GM19240 (cell line): ENCODE data around the gene DENND1A.
A peak's percentile ranks its signal among the peaks of the same experiment; 100 is the strongest.
"Not testable (repeated sequence)": the region's sequence is repeated elsewhere in the genome, so short reads cannot be mapped to it uniquely, and the experiment has no call there.

Experiments used
- DNase-seq: peaks from one replicate; pipeline ENCODE4 v3.0.0; 2011; ENCODE audit warnings: low spot score; ENCODE audit not compliant: insufficient read length

Gene DENND1A

DNA sequence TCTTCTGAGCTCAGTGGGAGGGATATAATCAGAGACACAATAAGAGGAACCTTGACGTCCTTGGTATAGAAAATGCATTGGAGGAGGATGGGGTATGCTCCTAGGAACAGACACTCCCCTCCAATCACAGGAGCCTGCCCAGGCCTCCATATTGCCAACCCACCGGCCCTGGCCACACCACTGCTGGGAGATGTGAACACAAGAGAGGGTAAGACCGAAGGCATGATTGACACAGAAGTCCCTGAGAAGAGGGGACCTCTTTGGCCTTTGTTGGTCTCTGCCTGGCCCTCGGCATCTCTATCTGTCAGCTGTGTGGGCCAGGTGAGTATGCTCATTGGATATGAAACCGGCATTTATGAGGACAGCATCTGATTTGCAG lies 511.9 kb downstream of the DENND1A start:
- DNase-seq, result no peak

- DNase-seq, result no peak
Observed at GRCh38 chr9:123417289-123418051, 512.5 kb downstream of the DENND1A start.

GRCh38 chr9:123416176-123416575 lies 513.8 kb downstream of the DENND1A start:
- DNase-seq, result no peak

DNA sequence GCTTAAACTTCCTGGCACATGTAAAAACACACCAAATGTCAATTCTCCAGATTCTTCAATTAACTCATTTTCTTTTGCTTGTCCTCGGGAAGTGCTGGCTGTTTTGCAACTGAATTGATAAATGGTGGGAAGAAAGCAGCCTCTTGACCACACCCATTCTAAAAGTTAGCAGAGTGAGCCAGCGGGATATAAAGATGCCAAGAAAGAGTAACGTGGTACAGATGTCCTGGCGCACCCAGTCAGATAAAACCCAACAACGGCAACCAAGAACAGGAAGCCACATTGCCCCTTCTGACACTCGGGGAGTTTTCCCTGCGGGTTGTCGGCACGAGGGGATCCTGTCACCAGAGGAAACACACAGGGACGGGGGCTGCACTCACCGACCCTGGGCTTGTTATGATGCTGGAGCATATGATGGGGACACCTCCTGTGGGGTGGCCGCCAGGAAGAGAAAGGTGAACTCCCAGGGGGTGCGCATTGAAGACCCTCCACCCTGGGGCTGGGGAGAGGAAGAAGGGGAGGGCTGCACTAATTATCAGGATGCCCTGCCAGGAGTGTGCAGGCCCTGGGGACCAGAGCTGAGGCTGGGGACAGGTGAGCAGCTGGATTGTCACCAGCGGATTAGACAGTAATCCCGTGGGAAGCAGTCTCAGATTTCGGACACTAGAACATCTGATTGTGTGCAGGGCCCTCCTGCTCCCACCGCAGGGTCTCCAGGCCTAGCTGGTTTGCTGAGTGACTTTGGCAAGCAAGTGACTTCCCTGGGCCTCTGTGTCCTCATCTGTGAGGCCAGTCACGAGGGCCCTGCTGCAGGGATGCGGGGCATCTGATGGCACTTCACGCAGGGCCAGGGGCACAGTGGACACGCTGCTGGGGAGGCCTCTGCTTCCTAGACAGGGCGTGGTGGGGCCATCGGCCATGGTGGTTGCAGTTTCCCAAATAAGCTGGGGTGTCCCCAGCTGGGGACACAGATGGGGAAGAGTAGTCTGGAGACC lies 514.7 kb downstream of the DENND1A start:
- DNase-seq, result no peak

DNA sequence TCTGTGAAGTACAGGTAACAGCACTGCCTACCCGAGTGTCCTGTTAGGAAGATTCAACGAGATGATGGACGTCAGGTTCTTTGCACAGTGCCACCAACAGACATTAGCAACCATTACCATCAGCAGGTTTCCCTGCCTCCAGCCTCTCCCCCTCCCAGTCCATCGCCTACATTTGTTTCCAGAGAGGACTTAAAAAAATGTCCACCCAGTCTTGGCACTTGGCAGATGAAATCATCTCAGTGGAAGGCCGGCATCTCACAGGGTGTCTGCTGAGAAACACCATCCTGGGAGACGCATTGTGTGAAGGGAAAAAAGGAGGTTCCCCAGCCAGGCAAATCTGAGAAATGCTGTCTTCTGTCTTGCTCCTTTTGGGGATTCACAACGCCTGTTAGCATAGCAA lies 515.7 kb downstream of the DENND1A start:
- DNase-seq, result no peak

DNA sequence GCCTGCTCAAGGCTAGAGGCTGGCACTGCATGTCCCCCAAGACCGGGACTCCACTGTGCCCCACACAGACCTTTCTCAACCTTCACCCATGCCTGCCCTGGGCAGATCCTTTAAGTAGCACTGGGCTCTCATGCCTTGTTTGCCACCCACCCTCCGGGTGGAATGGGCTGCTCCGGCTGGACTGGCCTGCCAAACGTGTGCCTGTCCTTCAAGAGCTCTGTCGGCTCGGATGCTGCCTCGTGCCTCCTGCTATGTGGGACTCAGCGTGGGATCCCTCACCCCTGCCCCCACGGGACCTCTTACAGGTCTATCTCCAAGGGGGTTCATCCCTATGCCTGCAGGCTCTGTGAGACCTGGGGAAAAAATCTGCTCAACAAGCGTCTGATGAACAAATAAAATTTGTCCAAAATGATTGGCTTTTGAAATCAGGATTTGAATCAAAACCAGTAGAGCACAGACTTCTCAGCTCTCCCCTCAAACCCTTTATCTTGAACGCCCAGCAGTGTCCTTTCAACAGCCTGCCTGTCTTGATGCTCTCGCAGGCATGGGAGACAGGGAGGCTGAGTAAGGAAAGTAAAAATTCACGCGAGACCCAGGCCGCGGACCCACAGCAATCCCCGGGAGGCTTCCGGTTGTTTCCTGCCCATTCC lies 517.6 kb downstream of the DENND1A start:
- DNase-seq, result no peak

DNA sequence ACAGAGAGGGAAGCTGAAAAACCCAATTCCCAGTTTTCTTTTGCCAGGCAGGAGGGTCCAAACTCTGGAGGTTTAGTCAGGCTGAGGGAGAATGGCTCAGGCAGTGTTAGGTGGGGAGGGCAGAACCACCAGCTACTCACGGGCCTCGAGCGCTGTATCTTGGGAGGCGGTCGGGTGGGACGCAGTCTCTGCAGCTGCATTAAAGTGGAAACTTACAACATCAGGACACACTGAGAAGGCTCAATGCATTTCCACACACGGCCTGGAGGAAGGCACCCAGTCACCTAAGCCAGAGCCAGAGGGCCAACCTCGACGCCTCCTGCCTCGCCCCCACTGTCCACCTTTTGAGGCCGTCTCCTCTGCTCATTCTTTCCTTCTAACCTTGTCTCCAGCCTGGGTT lies 518.3 kb downstream of the DENND1A start:
- DNase-seq, result no peak

- DNase-seq, result no peak
Observed at GRCh38 chr9:123411191-123411590, 518.7 kb downstream of the DENND1A start.

GRCh38 chr9:123410281-123410910 lies 519.5 kb downstream of the DENND1A start:
- DNase-seq, result no peak

DNA sequence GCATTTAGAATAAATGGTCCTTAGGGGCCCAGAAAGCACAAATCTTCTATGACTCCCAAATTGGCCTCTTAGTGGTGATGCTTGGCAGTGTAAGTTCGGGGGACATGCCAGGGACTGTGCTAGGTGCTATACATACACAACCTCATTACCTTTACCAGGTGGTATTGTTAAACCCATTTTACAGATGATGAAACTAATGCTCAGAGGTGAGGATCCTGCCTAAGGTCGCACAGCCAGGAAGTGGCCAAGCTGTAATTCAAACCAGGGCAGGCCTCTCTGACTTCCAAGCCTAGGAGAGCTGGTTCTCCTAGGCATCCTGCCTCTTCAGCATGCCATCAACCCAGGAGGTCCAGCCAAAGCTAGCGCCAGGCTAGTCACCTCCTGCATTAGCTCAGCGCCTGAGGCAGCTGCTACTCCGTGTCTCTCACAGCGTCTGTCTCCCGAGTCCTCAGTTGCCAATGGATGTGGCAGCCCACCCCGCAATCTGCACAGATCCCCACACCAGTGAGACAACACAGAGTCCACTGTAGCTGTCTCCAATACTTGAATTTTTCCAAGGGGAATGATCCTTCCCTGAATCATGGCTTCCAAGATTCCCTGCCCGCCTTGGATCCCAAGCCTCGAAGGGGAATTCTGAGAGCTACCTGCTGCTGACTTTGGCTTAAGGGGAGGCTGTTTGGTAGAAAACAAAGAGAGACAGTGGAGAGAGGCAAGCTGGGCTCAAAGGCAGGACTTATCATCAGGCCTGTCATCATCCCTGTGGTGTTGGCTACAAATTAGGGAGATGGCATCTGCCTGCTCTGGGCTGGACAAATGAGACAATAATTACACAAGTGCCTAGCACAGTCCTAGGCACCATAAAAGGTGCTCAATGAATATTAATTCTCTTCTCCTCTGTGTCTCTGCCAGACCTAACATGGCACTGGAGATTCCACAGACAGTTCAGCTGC lies 521.3 kb downstream of the DENND1A start:
- no peak for DNase-seq

GRCh38 chr9:123407217-123407851 lies 522.6 kb downstream of the DENND1A start:
- no peak for DNase-seq

DNA sequence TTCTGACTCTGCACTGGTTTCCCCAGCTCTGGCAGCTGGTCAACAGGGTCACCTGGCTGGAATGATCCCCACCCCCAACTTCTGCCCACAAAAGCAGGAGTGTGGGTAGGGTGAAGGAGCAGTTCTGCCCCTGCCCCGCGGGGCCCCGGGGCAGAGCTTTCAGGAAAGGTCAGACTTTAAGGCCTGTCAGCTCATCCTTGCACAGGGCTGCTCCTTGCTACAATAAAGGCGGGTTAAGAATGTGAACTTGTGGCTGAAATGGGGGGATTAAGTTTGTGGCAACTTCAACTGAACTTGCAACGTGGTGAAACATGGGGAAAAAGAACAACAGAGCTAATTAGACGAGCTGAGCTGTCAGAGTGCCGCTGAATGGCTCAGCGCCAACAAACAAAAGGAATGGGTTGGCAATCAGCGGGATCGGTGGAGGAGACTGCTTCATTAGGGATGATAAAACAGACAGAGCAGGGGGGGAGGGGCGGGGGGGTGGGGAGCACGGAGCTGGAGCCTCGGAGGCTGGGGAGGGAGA lies 523.2 kb downstream of the DENND1A start:
- no peak for DNase-seq

- DNase-seq, result no peak
Observed at GRCh38 chr9:123406016-123406415, 523.9 kb downstream of the DENND1A start.

- DNase-seq, result no peak
Observed at GRCh38 chr9:123402981-123403509, 526.9 kb downstream of the DENND1A start.

DNA sequence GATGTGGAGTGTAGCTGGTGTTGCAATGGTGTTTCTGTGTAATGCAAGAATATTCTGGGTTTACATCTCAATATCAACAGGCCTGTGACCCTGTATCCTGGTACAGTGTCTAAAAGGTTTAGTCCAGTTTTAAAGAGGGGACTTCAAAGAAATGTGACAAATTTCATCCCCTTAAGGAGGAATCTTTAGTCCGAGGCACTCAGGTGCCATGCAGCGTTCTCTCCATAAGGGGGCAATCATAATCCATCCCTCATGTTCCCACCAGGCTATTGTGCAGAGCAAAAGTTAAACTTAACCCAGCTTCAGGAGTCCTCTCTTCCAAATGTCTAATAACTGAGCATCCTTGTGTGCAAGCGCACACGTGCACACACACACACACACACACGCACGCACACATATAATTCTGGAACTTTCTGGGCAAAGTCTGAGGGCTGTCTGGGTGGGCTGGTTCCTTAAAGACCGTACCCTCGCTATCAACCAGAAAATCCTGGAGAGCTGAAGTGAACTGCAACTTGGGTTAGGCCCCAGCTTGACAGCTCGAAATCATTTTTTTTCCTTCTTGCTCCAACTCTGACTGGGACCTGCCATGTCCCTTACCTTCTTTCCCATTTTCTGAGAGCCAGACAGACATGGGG lies 527.9 kb downstream of the DENND1A start:
- peak; percentile 51 for DNase-seq

DNA sequence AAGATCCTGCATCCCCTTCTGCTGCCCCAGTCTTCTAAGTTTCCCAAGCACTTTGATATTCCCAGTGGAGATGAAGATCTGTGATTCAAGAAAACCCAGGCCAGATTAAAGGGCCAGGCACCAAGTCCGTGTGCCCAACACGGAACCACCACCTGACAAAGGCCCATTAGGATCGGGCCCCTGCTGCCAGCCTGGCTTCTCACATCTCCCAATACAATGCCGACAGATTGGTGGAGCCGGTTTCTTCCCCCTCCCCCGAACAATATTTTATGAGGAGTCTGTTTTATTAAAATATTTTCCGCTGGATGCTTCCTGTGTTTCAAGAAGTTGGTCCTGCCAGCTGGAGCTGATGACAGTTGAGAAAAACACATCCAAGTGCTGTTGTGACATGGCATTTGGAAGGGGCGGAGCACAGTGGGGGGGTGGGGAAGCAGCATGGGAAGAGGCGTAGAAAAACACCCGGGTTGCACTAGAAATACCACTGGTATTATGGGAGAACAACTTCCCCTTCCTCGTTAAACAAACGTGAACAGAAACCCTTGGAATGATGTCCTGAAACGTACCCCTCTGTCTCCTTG lies 528.9 kb downstream of the DENND1A start:
- DNase-seq, result no peak

DNA sequence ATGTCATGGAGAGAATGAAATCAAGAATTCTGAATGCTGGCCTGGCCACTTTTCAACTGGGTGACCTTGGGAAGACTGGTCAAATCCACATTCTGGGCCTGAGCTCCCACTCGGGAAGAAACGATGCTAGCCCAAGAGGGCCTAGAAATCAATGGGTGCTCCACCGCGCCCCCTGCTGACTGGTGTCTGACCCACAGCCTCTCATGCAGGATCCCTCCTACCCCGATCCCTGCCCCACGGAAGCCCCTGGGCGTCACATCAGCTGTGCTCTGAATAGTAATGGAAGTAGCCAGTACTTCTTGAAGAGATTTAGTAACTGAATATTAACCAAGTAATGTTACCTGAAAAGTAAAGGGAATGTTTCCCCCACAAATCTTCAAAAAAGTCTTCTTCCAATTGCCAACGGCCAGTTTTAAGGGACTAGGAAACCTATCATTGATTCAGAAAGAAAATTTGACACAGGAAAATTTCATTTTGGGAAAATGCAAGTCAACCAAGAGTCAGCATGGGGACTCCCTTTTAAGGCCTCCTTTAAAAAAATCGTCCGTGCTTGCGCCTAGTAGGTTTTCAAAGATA lies 530.0 kb downstream of the DENND1A start:
- DNase-seq, result no peak

DNA sequence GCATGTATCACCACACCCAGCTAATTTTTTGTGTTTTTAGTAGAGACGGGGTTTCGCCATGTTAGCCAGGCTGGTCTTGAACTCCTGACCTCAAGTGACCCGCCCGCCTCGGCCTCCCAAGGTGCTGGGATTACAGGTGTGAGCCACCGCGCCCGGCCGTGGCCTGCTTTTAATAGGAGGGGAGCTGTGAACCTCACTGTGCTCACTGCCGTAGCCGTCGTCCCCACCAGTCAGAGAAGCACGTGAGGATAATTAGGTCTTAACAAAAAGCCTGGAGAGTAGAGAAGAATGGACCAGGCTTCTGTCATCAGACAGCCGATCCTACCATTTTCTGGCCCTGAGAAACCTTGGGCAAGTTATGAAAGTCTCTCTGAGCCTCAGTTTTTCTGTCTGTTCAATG lies 531.0 kb downstream of the DENND1A start:
- DNase-seq, result not testable (repeated sequence)
